Measurements from ENCODE around the gene IWS1.
"Not testable (repeated sequence)": the region's sequence is repeated elsewhere in the genome, so short reads cannot be mapped to it uniquely, and the experiment has no call there.

DNA sequence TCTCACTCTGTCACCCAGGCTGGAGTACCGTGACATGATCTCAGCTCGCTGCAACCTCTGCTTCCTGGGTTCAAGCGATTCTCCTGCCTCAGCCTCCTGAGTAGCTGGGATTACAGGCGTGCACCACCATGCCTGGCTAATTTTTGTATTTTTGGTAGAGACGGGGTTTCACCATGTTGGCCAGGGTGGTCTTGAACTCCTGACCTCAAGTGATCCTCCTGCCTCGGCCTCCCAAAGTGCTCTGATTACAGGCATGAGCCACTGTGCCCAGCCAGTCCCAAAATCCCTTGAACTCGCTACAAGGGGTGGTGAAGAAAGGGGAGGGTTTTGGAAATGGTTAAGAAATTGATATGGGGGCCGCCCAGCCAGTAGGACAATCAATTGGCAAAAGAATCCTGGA, 73.9 kb downstream of the IWS1 start:
- TF ChIP-seq, protein P1, sequence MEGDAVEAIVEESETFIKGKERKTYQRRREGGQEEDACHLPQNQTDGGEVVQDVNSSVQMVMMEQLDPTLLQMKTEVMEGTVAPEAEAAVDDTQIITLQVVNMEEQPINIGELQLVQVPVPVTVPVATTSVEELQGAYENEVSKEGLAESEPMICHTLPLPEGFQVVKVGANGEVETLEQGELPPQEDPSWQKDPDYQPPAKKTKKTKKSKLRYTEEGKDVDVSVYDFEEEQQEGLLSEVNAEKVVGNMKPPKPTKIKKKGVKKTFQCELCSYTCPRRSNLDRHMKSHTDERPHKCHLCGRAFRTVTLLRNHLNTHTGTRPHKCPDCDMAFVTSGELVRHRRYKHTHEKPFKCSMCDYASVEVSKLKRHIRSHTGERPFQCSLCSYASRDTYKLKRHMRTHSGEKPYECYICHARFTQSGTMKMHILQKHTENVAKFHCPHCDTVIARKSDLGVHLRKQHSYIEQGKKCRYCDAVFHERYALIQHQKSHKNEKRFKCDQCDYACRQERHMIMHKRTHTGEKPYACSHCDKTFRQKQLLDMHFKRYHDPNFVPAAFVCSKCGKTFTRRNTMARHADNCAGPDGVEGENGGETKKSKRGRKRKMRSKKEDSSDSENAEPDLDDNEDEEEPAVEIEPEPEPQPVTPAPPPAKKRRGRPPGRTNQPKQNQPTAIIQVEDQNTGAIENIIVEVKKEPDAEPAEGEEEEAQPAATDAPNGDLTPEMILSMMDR (IDR thresholded peaks at IDR 0.05 in 8 of 11, conservative IDR thresholded peaks at IDR 0.05 in 3 of 11), result not testable (repeated sequence)
- TF ChIP-seq POLR2AphosphoS5 (IDR thresholded peaks at IDR 0.05), result not testable (repeated sequence)
